Astrocyte (in vitro differentiated cells and primary cell): ENCODE data around the gene KTI12.

Experiments
- EZH2 ChIP-seq: IDR thresholded peaks from 2 replicates; pipeline ENCODE4 v1.6.1; 2012; ENCODE audit warnings: mild to moderate bottlenecking, low read length, inconsistent platforms; ENCODE audit not compliant: insufficient read depth
- TF ChIP-seq, protein P1 (sequence below): IDR thresholded peaks from 2 replicates; pipeline ENCODE4 v1.5.1; 2011; ENCODE audit warnings: low read depth, mild to moderate bottlenecking, inconsistent platforms, low read length, moderate library complexity; ENCODE audit not compliant: insufficient read depth

- TF ChIP-seq, protein P1, sequence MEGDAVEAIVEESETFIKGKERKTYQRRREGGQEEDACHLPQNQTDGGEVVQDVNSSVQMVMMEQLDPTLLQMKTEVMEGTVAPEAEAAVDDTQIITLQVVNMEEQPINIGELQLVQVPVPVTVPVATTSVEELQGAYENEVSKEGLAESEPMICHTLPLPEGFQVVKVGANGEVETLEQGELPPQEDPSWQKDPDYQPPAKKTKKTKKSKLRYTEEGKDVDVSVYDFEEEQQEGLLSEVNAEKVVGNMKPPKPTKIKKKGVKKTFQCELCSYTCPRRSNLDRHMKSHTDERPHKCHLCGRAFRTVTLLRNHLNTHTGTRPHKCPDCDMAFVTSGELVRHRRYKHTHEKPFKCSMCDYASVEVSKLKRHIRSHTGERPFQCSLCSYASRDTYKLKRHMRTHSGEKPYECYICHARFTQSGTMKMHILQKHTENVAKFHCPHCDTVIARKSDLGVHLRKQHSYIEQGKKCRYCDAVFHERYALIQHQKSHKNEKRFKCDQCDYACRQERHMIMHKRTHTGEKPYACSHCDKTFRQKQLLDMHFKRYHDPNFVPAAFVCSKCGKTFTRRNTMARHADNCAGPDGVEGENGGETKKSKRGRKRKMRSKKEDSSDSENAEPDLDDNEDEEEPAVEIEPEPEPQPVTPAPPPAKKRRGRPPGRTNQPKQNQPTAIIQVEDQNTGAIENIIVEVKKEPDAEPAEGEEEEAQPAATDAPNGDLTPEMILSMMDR: no peak
- TF ChIP-seq EZH2: no peak
Measured at GRCh38 chr1:52041551-52042185, 8.1 kb upstream of the KTI12 start.
